OCI-LY7 (cell line): Measurements from ENCODE around the gene SCN4B. TPM values are rescaled to one million over a fixed set of nuclear protein-coding genes. Genes with fewer than 3 reads are reported as not detected.

Source experiments
- BruUV-seq: library from RNA; stranded (reverse); fragments of 400-500 nt; replicated peaks from 2 replicates; lab custom pipeline; 2021; lab: Mats Ljungman, UMichigan
- CTCF ChIA-PET: fragments of 300-600 bp; sonication (Branson Sonifier 250); formaldehyde crosslinking; loops from one replicate; lab custom pipeline; 2022; ENCODE audit warnings: antibody characterized with exemption; ENCODE audit not compliant: unreplicated experiment; lab: Charles Lee
- POLR2A ChIA-PET: fragments of 300-600 bp; sonication (Branson Sonifier 250); formaldehyde crosslinking; loops from one replicate; lab custom pipeline; 2022; ENCODE audit warnings: antibody characterized with exemption; lab: Charles Lee
- DNase-seq: peaks from one replicate; pipeline ENCODE4 v3.0.0-alpha.2; 2015; ENCODE audit warnings: low spot score
- H2AFZ ChIP-seq: fragments of 200-600 bp; sonication (generic), shearing (Covaris generic); 2 replicates; pipeline ENCODE4 v1.6.1; 2014; ENCODE audit warnings: mild to moderate bottlenecking, antibody characterized with exemption, low read length, moderate library complexity
- H3K27ac ChIP-seq: fragments of 200-600 bp; sonication (generic); 2 replicates; pipeline ENCODE4 v1.5.1; 2014; ENCODE audit warnings: mixed run types, low read depth, mild to moderate bottlenecking, moderate library complexity, low read length, inconsistent platforms; ENCODE audit not compliant: poor library complexity, severe bottlenecking
- H3K36me3 ChIP-seq: fragments of 200-600 bp; sonication (generic); 2 replicates; pipeline ENCODE4 v1.6.1; 2014; ENCODE audit warnings: mild to moderate bottlenecking, antibody characterized with exemption, low read length, moderate library complexity, mixed read lengths; ENCODE audit not compliant: insufficient read depth
- H3K4me1 ChIP-seq: fragments of 200-600 bp; sonication (generic); 2 replicates; pipeline ENCODE4 v1.5.1; 2014; ENCODE audit warnings: mild to moderate bottlenecking, low read length; ENCODE audit not compliant: insufficient read depth, poor library complexity, severe bottlenecking
- H3K4me2 ChIP-seq: fragments of 200-600 bp; sonication (generic); 2 replicates; pipeline ENCODE4 v1.6.1; 2014; ENCODE audit warnings: mild to moderate bottlenecking, low read length
- H3K4me3 ChIP-seq: fragments of 200-600 bp; sonication (generic); 2 replicates; pipeline ENCODE4 v1.5.1; 2014; ENCODE audit warnings: mild to moderate bottlenecking, low read depth, low read length; ENCODE audit not compliant: poor library complexity, severe bottlenecking
- H3K79me2 ChIP-seq: fragments of 200-600 bp; sonication (generic); 2 replicates; pipeline ENCODE4 v1.6.1; 2016; ENCODE audit warnings: low read depth, mild to moderate bottlenecking, low read length, moderate library complexity, mixed read lengths; ENCODE audit not compliant: insufficient read depth
- H3K9me2 ChIP-seq: fragments of 200-600 bp; sonication (generic); 2 replicates; pipeline ENCODE4 v1.6.1; 2016; ENCODE audit warnings: mild to moderate bottlenecking, low read length, mixed read lengths; ENCODE audit not compliant: insufficient read depth
- H3K9me3 ChIP-seq: fragments of 200-600 bp; sonication (generic); 2 replicates; pipeline ENCODE4 v1.6.1; 2014; ENCODE audit warnings: mild to moderate bottlenecking, mixed run types, low read length, mixed read lengths
- H4K20me1 ChIP-seq: fragments of 200-600 bp; sonication (generic); 2 replicates; pipeline ENCODE4 v1.6.1; 2014; ENCODE audit warnings: mild to moderate bottlenecking, antibody characterized with exemption, low read length, moderate library complexity, mixed read lengths; ENCODE audit not compliant: insufficient read depth
- CTCF ChIP-seq: fragments of 200-600 bp; sonication (generic); conservative IDR thresholded peaks from 2 replicates; pipeline ENCODE4 v1.5.1; 2014; ENCODE audit warnings: mild to moderate bottlenecking, antibody characterized with exemption, low read length, moderate library complexity, mixed read lengths
- EZH2phosphoT487 ChIP-seq: fragments of 200-600 bp; sonication (generic); IDR thresholded peaks from 2 replicates; pipeline ENCODE4 v1.6.1; 2018; ENCODE audit warnings: low read depth, borderline replicate concordance, mild to moderate bottlenecking, mixed run types, antibody characterized with exemption, low read length, moderate library complexity, mixed read lengths
- intact Hi-C: fragments of 100-400 bp; cut with micrococcal nuclease; formaldehyde crosslinking; loops from one replicate; pipeline ENCODE4 v1.10.0; 2022; ENCODE audit not compliant: unreplicated experiment
- total RNA-seq, 2 experiments: library from RNA; depleted of rRNA in 1 of 2; stranded (reverse); fragments of >200 nt in 1 of 2; shearing (Covaris generic) in 1 of 2; gene quantifications; 2 replicates each; pipeline ENCODE4 v1.2.3, GENCODE V29; 2014 to 2022

SCN4B gene
- total RNA-seq, 2 experiments from 2014 or later = not detected

- Histone ChIP-seq H3K9me2 (no peaks in the 10 kb centered on the region), H3K4me3 (no peak overlapping the region), H3K36me3 (no peaks in the 10 kb centered on the region), H3K9me3 (no peaks in the 10 kb centered on the region), H3K4me1 (no peaks in the 10 kb centered on the region), H3K27ac (no peak overlapping the region), H3K79me2 (no peaks in the 10 kb centered on the region), H2AFZ (no peak overlapping the region), H4K20me1 (no peaks in the 10 kb centered on the region), H3K4me2 (no peak overlapping the region)
- TF ChIP-seq CTCF (no peak), EZH2phosphoT487 (no peak)
- no TSS peak for BruUV-seq
- ChIA-PET POLR2A (no interaction called here), CTCF (no interaction called here)
- DNase-seq = no peak
- intact Hi-C loops = no loop called here
Observed at GRCh38 chr11:118151431-118151830, 1.2 kb downstream of the SCN4B start.

GRCh38 chr11:118149493-118149892, 3.1 kb downstream of the SCN4B start:
- Histone ChIP-seq H3K27ac (no peak overlapping the region), H4K20me1 (no peaks in the 10 kb centered on the region), H3K79me2 (no peaks in the 10 kb centered on the region), H3K9me2 (no peaks in the 10 kb centered on the region), H2AFZ (no peak overlapping the region), H3K9me3 (no peaks in the 10 kb centered on the region), H3K36me3 (no peaks in the 10 kb centered on the region), H3K4me2 (no peak overlapping the region), H3K4me1 (no peaks in the 10 kb centered on the region), H3K4me3 (no peak overlapping the region)
- no TSS peak for BruUV-seq
- ChIA-PET CTCF (no interaction called here), POLR2A (interaction anchor here (1.1 kb wide), 1 partner anchor 22 kb away, joined by 3 read pairs; no protein-coding TSS in a partner anchor)
- no peak for TF ChIP-seq EZH2phosphoT487
- TF ChIP-seq CTCF = no peak
- DNase-seq = no peak
- intact Hi-C loops = loop anchor here (5.0 kb wide), 1 partner anchor 468 kb away; no protein-coding TSS in a partner anchor

- no peak for TF ChIP-seq CTCF
- TF ChIP-seq EZH2phosphoT487 = no peak
- H3K4me1 ChIP-seq = no peaks in the 10 kb centered on the region
- H3K4me2 ChIP-seq = no peak overlapping the region
- no peak for DNase-seq
- no peaks in the 10 kb centered on the region for H3K79me2 ChIP-seq
- H4K20me1 ChIP-seq = no peaks in the 10 kb centered on the region
- intact Hi-C loops = loop anchor here (5.0 kb wide), 1 partner anchor 468 kb away; no protein-coding TSS in a partner anchor
- no peak overlapping the region for H3K27ac ChIP-seq
- H3K9me2 ChIP-seq = no peaks in the 10 kb centered on the region
- no peaks in the 10 kb centered on the region for H3K9me3 ChIP-seq
- H2AFZ ChIP-seq = no peak overlapping the region
- no peak overlapping the region for H3K4me3 ChIP-seq
- H3K36me3 ChIP-seq = no peaks in the 10 kb centered on the region
- POLR2A ChIA-PET = interaction anchor here (1.1 kb wide), 1 partner anchor 23 kb away, joined by 3 read pairs; no protein-coding TSS in a partner anchor
- BruUV-seq = no TSS peak
- CTCF ChIA-PET = no interaction called here
Observed at GRCh38 chr11:118148856-118149255, 3.8 kb downstream of the SCN4B start.
